Spleen (tissue), 11 donors: ENCODE results near the gene ACACB. TPM values are rescaled to one million over a fixed set of nuclear protein-coding genes. Genes with fewer than 3 reads are reported as not detected.

Experiments used
- DNase-seq: peaks from one replicate; pipeline ENCODE4 v3.0.0-alpha.2; 2020
- H3K27ac ChIP-seq, 8 donors: fragments of 200-600 bp; sonication (generic) in 7 of 8; 1 replicate in 4 of 8; 2 replicates in 4 of 8; pipeline versions ENCODE4 v1.5.0 to v1.8.0; 2016 to 2021; ENCODE audit warnings: inconsistent platforms in 4 of 8, mild to moderate bottlenecking in 4 of 8, moderate library complexity in 1 of 8
- H3K27me3 ChIP-seq, 7 donors: fragments of 200-600 bp; sonication (generic) in 6 of 7; replicated peaks in 1 of 7; 1 replicate in 4 of 7; 2 replicates in 3 of 7; pipeline versions ENCODE4 v1.5.0 to v1.8.0; 2016 to 2021; ENCODE audit warnings: inconsistent platforms in 3 of 7, mild to moderate bottlenecking in 1 of 7
- H3K36me3 ChIP-seq, 6 donors: fragments of 200-600 bp; sonication (generic) in 5 of 6; 1 replicate in 4 of 6; 2 replicates in 2 of 6; pipeline versions ENCODE4 v1.5.0 to v1.8.0; 2016 to 2021; ENCODE audit warnings: inconsistent platforms in 2 of 6
- H3K4me1 ChIP-seq, 6 donors: fragments of 200-600 bp; sonication (generic) in 5 of 6; 1 replicate in 3 of 6; 2 replicates in 3 of 6; pipeline versions ENCODE4 v1.5.0 to v1.8.0; 2016 to 2021; ENCODE audit warnings: inconsistent platforms in 3 of 6
- H3K4me3 ChIP-seq, 8 donors: fragments of 200-600 bp; sonication (generic) in 7 of 8; 1 replicate in 4 of 8; 2 replicates in 4 of 8; pipeline versions ENCODE4 v1.5.0 to v1.8.0; 2016 to 2021; ENCODE audit warnings: inconsistent platforms in 4 of 8, mild to moderate bottlenecking in 4 of 8, moderate library complexity in 2 of 8
- H3K9me3 ChIP-seq, 8 donors: fragments of 200-600 bp; sonication (generic) in 7 of 8; 1 replicate in 4 of 8; 2 replicates in 4 of 8; pipeline versions ENCODE4 v1.5.0 to v1.8.0; 2016 to 2021; ENCODE audit warnings: inconsistent platforms in 4 of 8
- CTCF ChIP-seq, 11 experiments: fragments of 200-600 bp in 7 of 11; fragments of 450-650 bp in 4 of 11; sonication (generic) in 4 of 11; IDR thresholded peaks in 8 of 11; conservative IDR thresholded peaks in 3 of 11; 1 replicate in 7 of 11; 2 replicates in 4 of 11; pipeline versions ENCODE4 v1.4.0 to v1.8.0; 2016 to 2021; ENCODE audit warnings: antibody characterized with exemption in 11 of 11, inconsistent platforms in 4 of 11, mild to moderate bottlenecking in 1 of 11
- POLR2A ChIP-seq, 3 donors: fragments of 450-650 bp; IDR thresholded peaks; one replicate each; pipeline ENCODE4 v1.5.1; 2017; ENCODE audit warnings: antibody characterized with exemption in 3 of 3, mild to moderate bottlenecking in 1 of 3
- POLR2AphosphoS5 ChIP-seq, 3 donors: sonication (generic); formaldehyde crosslinking; IDR thresholded peaks; one replicate each; pipeline ENCODE4 v1.5.1; 2017; ENCODE audit warnings: antibody characterized with exemption in 3 of 3
- WGBS, 5 donors: extraction: QIAGEN DNeasy Blood & Tissue Kit in 3 of 5; methylation state at CpG; one replicate each; pipeline versions ENCODE4 v1.1.5 to v1.1.7; 2013 to 2018; 5-methylcytosine and 5-hydroxymethylcytosine counted together
- intact Hi-C: fragments of 100-400 bp; cut with DNase I; formaldehyde crosslinking; loops from one replicate; pipeline ENCODE4 v1.15.0; 2023; ENCODE audit warnings: low total_unique reads
- polyA plus RNA-seq, 3 donors: library from polyadenylated mRNA; stranded (reverse); fragments of 200-250 nt; gene quantifications; one replicate each; pipeline ENCODE4 v1.2.1, GENCODE V29; 2013
- total RNA-seq, 7 donors: library from RNA; depleted of rRNA in 3 of 7; stranded (reverse); fragments of >200 nt in 3 of 7; fragmentation: NEBNext Ultra II Directional in 4 of 7; extraction: Animal tissue kit (Norgen Biotek cat#: 25700) in 4 of 7; gene quantifications; one replicate each; pipeline versions ENCODE4 v1.1.0 to v1.2.1, GENCODE V29; 2016 to 2021
- donor health status: healthy with polysubstance abuse.
- donor health status: DM: no; HTN: no; CAD: no; lungs with moderate emphysema.
- donor health status: DM: no; HTN: no; CAD: no.
- donor health status: Bipolar disorder and iron deficiency.
- donor health status: healthy.
- donor health status: DM: no; HTN: no; CAD: no.
- donor health status: DM: yes; HTN: yes; CAD: no.

ACACB gene
- total and polyA plus RNA-seq, 10 donors, result 2.8 to 111 (median 29.1) TPM

GRCh38 chr12:109278912-109279311, 162.5 kb downstream of the ACACB start:
- Histone ChIP-seq H3K27me3 (peaks cover 0 to 7% (median 0%) of the 10 kb centered on the region in 7 donors), H3K9me3 (no peaks in the 10 kb centered on the region), H3K4me3 (no peak overlapping the region), H3K36me3 (no peaks in the 10 kb centered on the region), H3K27ac (no peak overlapping the region), H3K4me1 (no peaks in the 10 kb centered on the region)
- TF ChIP-seq POLR2A (IDR thresholded peaks at IDR 0.05), result no peak
- no peak for TF ChIP-seq POLR2AphosphoS5 (IDR thresholded peaks at IDR 0.05)
- no peak for TF ChIP-seq CTCF (IDR thresholded peaks at IDR 0.05 in 8 of 11, conservative IDR thresholded peaks at IDR 0.05 in 3 of 11)
- WGBS, 5 donors, result 82 to 95% (median 91%) methylated on average over 10 of the region's 10 CpGs
- intact Hi-C loops, result no loop called here
- DNase-seq, result no peak

GRCh38 chr12:109279525-109279924, 163.1 kb downstream of the ACACB start:
- Histone ChIP-seq H3K4me1 (no peaks in the 10 kb centered on the region), H3K9me3 (no peaks in the 10 kb centered on the region), H3K27ac (no peak overlapping the region), H3K4me3 (no peak overlapping the region), H3K36me3 (no peaks in the 10 kb centered on the region), H3K27me3 (peaks cover 0 to 7% (median 0%) of the 10 kb centered on the region in 7 donors)
- no peak for DNase-seq
- no peak for TF ChIP-seq CTCF (IDR thresholded peaks at IDR 0.05 in 8 of 11, conservative IDR thresholded peaks at IDR 0.05 in 3 of 11)
- TF ChIP-seq POLR2AphosphoS5 (IDR thresholded peaks at IDR 0.05), result no peak
- intact Hi-C loops, result no loop called here
- WGBS, 5 donors, result 93 to 97% (median 95%) methylated on average over 4 to 13 of the region's 13 CpGs

GRCh38 chr12:109281452-109281851, 165.1 kb downstream of the ACACB start:
- H3K27me3 ChIP-seq, result peaks cover 0 to 6% (median 0%) of the 10 kb centered on the region in 7 donors
- TF ChIP-seq POLR2AphosphoS5 (IDR thresholded peaks at IDR 0.05) (no peak), CTCF (IDR thresholded peaks at IDR 0.05 in 8 of 11, conservative IDR thresholded peaks at IDR 0.05 in 3 of 11) (no peak), POLR2A (IDR thresholded peaks at IDR 0.05) (no peak)
- no peaks in the 10 kb centered on the region for H3K4me1 ChIP-seq
- no peaks in the 10 kb centered on the region for H3K36me3 ChIP-seq
- DNase-seq, result no peak
- no peaks in the 10 kb centered on the region for H3K9me3 ChIP-seq
- H3K27ac ChIP-seq, result no peak overlapping the region
- no peak overlapping the region for H3K4me3 ChIP-seq
- intact Hi-C loops, result no loop called here
- WGBS, 5 donors, result 84 to 94% (median 92%) methylated on average over 11 to 17 of the region's 17 CpGs

- TF ChIP-seq CTCF (IDR thresholded peaks at IDR 0.05 in 8 of 11, conservative IDR thresholded peaks at IDR 0.05 in 3 of 11), result no peak
- TF ChIP-seq POLR2AphosphoS5 (IDR thresholded peaks at IDR 0.05), result no peak
- no peak for TF ChIP-seq POLR2A (IDR thresholded peaks at IDR 0.05)
- no peaks in the 10 kb centered on the region for H3K36me3 ChIP-seq
- 86 to 99% (median 90%) methylated on average over 13 to 20 of the region's 20 CpGs for WGBS, 5 donors
- intact Hi-C loops, result no loop called here
- no peak for DNase-seq
- no peak overlapping the region for H3K27ac ChIP-seq
- H3K4me3 ChIP-seq, result no peak overlapping the region
- peaks cover 0 to 11% (median 0%) of the 10 kb centered on the region in 7 donors for H3K27me3 ChIP-seq
- no peaks in the 10 kb centered on the region for H3K9me3 ChIP-seq
- no peaks in the 10 kb centered on the region for H3K4me1 ChIP-seq
Measured at GRCh38 chr12:109284392-109284791, 168.0 kb downstream of the ACACB start.
